Brain microvascular endothelial cell (primary cell): ENCODE data around the gene ASXL2.

Source experiments
- DNase-seq: peaks from one replicate; pipeline ENCODE4 v3.0.0-alpha.2; 2020
- H3K27ac ChIP-seq: fragments of 250-450 bp; sonication (Bioruptor Pico); 2 replicates; pipeline ENCODE4 v1.5.1; 2020; ENCODE audit warnings: mild to moderate bottlenecking, moderate library complexity
- H3K27me3 ChIP-seq: fragments of 250-450 bp; sonication (Bioruptor Pico); replicated peaks from 2 replicates; pipeline ENCODE4 v1.5.1; 2020; ENCODE audit warnings: mild to moderate bottlenecking
- H3K36me3 ChIP-seq: fragments of 250-450 bp; sonication (Bioruptor Pico); replicated peaks from 2 replicates; pipeline ENCODE4 v1.5.1; 2020; ENCODE audit warnings: mild to moderate bottlenecking
- H3K4me3 ChIP-seq: 2 replicates; pipeline ENCODE4 v1.5.1; 2011; ENCODE audit warnings: low read depth, mild to moderate bottlenecking, control low read depth, low read length, moderate library complexity
- in situ Hi-C: cut with HindIII; loops from 2 replicates; pipeline ENCODE4 v1.10.0; 2017; ENCODE audit warnings: low sequenced_read_pairs, low pct_ligation_motif_present
- TF ChIP-seq, protein P1 (sequence below): IDR thresholded peaks from 2 replicates; pipeline ENCODE4 v1.5.1; 2011; ENCODE audit warnings: low read depth, mild to moderate bottlenecking, moderate library complexity, low read length, control low read depth, inconsistent platforms; ENCODE audit errors: missing control alignments

The ASXL2 gene

DNA sequence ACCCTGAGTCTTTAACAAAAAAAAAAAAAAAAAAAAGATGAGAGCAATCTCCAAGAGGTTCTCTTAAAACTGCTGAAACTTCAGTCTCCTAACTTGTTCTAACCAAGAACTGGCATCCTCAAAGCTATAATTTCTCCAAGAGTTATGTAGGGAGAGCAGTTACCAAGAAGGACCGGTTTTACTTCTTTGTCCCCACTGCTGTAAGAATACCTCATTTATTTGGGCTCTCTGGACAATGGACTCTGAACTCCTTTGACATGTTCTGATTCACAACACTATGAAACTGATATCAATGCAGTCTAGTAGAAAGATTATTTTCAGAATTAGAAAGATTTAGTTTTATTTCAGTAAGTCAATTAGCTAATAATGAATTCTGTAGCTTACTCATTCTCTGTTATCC lies 120.4 kb downstream of the ASXL2 start:
- Histone ChIP-seq H3K36me3 (peaks cover 15% of the 10 kb centered on the region), H3K27me3 (no peaks in the 10 kb centered on the region), H3K4me3 (no peak overlapping the region), H3K27ac (no peak overlapping the region)
- TF ChIP-seq, protein P1, sequence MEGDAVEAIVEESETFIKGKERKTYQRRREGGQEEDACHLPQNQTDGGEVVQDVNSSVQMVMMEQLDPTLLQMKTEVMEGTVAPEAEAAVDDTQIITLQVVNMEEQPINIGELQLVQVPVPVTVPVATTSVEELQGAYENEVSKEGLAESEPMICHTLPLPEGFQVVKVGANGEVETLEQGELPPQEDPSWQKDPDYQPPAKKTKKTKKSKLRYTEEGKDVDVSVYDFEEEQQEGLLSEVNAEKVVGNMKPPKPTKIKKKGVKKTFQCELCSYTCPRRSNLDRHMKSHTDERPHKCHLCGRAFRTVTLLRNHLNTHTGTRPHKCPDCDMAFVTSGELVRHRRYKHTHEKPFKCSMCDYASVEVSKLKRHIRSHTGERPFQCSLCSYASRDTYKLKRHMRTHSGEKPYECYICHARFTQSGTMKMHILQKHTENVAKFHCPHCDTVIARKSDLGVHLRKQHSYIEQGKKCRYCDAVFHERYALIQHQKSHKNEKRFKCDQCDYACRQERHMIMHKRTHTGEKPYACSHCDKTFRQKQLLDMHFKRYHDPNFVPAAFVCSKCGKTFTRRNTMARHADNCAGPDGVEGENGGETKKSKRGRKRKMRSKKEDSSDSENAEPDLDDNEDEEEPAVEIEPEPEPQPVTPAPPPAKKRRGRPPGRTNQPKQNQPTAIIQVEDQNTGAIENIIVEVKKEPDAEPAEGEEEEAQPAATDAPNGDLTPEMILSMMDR: no peak
- no peak for DNase-seq
- in situ Hi-C loops: no loop called here

DNA sequence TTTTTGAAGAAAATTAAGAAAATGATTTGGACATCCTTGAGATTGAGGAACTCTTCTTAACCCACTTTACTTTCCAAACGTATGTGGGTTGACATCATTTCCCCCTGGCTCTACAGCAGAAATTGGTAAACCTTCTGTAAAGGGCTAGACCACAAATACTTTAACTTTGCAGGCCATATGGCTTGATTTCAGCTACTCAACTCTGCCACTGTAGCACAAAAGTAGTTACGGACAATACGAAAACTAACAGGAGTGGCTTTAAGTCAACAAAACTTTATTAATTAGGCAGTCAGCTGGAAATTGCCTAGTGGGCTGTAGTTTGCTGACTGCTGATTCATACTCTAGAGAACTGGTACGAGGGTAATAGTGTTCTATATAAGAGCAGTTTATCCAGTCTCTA lies 121.8 kb downstream of the ASXL2 start:
- Histone ChIP-seq H3K36me3 (peaks cover 22% of the 10 kb centered on the region), H3K27me3 (no peaks in the 10 kb centered on the region), H3K27ac (no peak overlapping the region), H3K4me3 (no peak overlapping the region)
- in situ Hi-C loops: no loop called here
- DNase-seq: no peak
- TF ChIP-seq, protein P1: no peak

DNA sequence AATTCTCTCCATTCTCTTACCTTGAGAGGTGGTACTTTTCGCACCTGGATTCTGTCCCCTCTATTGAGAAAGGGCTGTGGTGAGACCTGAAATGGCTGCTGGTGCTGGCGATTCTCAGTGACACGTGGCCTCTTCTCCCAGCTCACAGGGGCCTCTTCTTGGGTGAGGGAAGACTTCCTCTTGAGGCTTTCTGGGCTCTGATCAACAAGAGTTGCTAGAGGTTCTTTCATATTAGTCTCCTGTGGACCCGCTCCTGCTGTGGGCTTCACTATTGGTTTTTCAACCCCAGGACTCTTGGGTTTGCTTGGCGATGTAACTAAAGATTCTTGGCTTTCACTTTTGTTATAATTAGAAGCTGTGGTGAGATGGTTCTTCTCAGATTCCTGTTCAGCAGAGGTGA lies 128.6 kb downstream of the ASXL2 start:
- Histone ChIP-seq H3K36me3 (peaks cover 24% of the 10 kb centered on the region), H3K4me3 (no peak overlapping the region), H3K27ac (no peak overlapping the region), H3K27me3 (no peaks in the 10 kb centered on the region)
- TF ChIP-seq, protein P1: no peak
- DNase-seq: no peak
- in situ Hi-C loops: no loop called here

DNA sequence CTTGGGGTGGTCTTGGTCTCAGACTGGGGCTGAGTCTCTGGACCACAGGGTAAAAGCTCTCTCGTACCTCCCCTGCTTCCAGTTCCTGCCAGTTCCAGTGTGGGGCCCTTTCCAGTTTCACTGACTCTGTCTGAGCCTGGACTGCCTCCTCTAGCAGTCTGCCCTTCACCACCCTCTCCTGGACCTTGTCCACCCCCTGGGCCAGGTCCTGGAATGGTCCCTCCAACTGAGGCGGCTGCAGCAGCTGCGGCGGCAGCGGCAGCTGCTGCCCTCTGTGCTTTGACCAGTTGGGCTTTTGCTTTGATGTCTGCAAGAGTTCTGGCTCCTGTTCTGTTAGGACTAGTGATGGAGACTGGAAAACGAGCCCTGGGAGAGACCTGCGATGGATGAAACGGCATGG lies 134.2 kb downstream of the ASXL2 start:
- peaks cover 15% of the 10 kb centered on the region for H3K36me3 ChIP-seq
- DNase-seq: no peak
- no peaks in the 10 kb centered on the region for H3K27me3 ChIP-seq
- no peak overlapping the region for H3K4me3 ChIP-seq
- H3K27ac ChIP-seq: no peak overlapping the region
- in situ Hi-C loops: no loop called here
- TF ChIP-seq, protein P1: no peak

DNA sequence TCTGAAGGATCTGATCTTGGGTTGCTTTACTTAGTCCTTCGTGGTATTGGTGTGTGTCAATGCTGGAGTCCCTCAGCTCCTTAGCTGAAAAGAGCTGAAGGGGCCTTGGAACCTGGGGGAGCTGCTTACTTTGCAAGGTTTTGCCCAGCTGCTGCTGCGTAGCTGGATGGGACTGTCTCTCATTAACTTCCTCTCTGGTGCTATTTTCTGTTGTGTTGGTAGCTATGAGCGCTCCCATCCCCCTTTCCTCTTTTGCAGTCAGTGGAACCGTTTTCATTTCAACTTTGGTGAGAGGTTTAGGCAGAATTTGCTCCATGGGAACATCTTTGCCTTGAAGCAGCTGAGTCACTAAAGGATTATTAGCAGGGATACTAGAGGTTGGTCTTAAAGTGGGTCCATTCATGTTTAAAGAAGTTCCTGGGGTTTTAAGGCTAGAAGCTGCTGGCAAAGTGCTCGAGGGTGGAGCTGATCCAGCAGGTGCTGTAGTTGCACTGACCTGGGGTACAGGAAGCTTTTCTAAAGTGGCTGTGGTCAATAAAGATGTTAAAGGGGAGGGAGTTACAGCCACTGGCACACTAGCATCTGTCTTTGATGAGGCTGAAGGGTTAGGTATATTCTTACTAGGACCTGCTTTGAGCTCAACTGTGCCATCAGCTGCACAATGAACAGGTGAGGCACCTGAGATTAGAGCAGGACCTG lies 135.0 kb downstream of the ASXL2 start:
- H3K27me3 ChIP-seq: no peaks in the 10 kb centered on the region
- H3K27ac ChIP-seq: no peak overlapping the region
- in situ Hi-C loops: no loop called here
- TF ChIP-seq, protein P1: no peak
- H3K36me3 ChIP-seq: peaks cover 15% of the 10 kb centered on the region
- no peak for DNase-seq
- no peak overlapping the region for H3K4me3 ChIP-seq

DNA sequence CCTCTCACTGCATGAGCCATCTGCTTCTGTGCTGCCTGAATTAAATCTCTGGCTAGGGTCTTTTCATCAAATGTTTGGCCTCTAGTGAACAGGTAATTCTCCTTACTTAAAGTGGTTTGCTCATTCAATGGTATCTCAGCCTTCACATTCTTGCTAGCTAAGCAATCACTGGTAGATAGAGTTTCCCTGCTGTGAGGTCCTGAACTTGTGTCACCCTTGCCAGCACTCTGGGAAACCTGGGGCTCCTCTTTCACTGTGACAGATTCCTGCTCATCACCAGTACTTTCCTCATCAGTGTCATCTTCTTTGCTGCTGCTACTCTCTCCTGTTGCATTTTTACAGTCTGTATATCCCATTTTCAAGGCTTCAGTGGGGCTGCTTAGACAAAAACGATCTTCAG lies 135.8 kb downstream of the ASXL2 start:
- H3K27me3 ChIP-seq: no peaks in the 10 kb centered on the region
- H3K27ac ChIP-seq: no peak overlapping the region
- TF ChIP-seq, protein P1: no peak
- DNase-seq: no peak
- H3K36me3 ChIP-seq: peaks cover 15% of the 10 kb centered on the region
- H3K4me3 ChIP-seq: no peak overlapping the region
- in situ Hi-C loops: no loop called here
